HCT116 (cell line): ENCODE results near the gene TLK1. TPM values are rescaled to one million over a fixed set of nuclear protein-coding genes. Genes with fewer than 3 reads are reported as not detected.

ENCODE experiments used
- ATAC-seq: fragments of 200-7000 bp; cut with Tn5 transposase; 2 replicates; pipeline ENCODE4 v1.9.1; 2020; ENCODE audit warnings: mild to moderate bottlenecking, moderate library complexity
- BruUV-seq: library from RNA; stranded (reverse); fragments of 400-500 nt; replicated peaks from 2 replicates; lab custom pipeline; 2021; lab: Mats Ljungman, UMichigan
- CTCF ChIA-PET: fragments of 300-600 bp; sonication (Branson Sonifier 250); formaldehyde crosslinking; loops from one replicate; lab custom pipeline; 2021; ENCODE audit warnings: antibody characterized with exemption; lab: Charles Lee
- POLR2A ChIA-PET: fragments of 300-600, 350-600 bp; sonication (Branson Sonifier 250); formaldehyde crosslinking; loops from one replicate; lab custom pipeline; 2021; ENCODE audit warnings: antibody characterized with exemption; lab: Charles Lee
- RAD21 ChIA-PET, 2 experiments: fragments of 300-600 bp; sonication (Branson Sonifier 250); formaldehyde crosslinking; loops; one replicate each; lab custom pipeline; 2023; ENCODE audit warnings: low total read pairs in 2 of 2; ENCODE audit not compliant: uncharacterized antibody in 2 of 2, unreplicated experiment in 2 of 2, low non-redundant PET in 1 of 2; lab: Charles Lee
- DNase-seq: peaks from one replicate; pipeline ENCODE4 v3.0.0-alpha.2; 2010; ENCODE audit warnings: low read depth, low spot score
- H2AFZ ChIP-seq: fragments of 200-600 bp; shearing (Covaris generic), sonication (generic); 2 replicates; pipeline ENCODE4 v1.6.1; 2017; ENCODE audit warnings: low read depth, mixed run types, mixed read lengths, antibody characterized with exemption, low read length; ENCODE audit not compliant: poor library complexity, severe bottlenecking
- H3K27ac ChIP-seq: 2 replicates; pipeline ENCODE4 v1.5.1; 2012; ENCODE audit warnings: low read depth, low read length
- H3K27me3 ChIP-seq: fragments of 200-600 bp; sonication (generic); 2 replicates; pipeline ENCODE4 v1.6.1; 2016; ENCODE audit warnings: mixed run types, low read length, mixed read lengths; ENCODE audit not compliant: insufficient read depth
- H3K36me3 ChIP-seq, 2 experiments: fragments of 200-500 bp in 1 of 2; fragments of 200-600 bp in 1 of 2; sonication (Bioruptor generic) in 1 of 2; sonication (generic) in 1 of 2; 2 replicates each; pipeline versions ENCODE4 v1.5.1 to v1.6.1; 2014 to 2016; ENCODE audit warnings: low read length in 2 of 2, inconsistent platforms in 1 of 2, mixed read lengths in 1 of 2, mixed run types in 1 of 2; ENCODE audit not compliant: insufficient read depth in 2 of 2, control insufficient read depth in 1 of 2
- H3K4me1 ChIP-seq, 2 experiments: fragments of 200-600 bp in 1 of 2; sonication (generic) in 1 of 2; 2 replicates each; pipeline versions ENCODE4 v1.5.1 to v1.6.1; 2012 to 2017; ENCODE audit warnings: low read length in 2 of 2, inconsistent platforms in 1 of 2, mild to moderate bottlenecking in 1 of 2, mixed read lengths in 1 of 2, mixed run types in 1 of 2, moderate library complexity in 1 of 2; ENCODE audit not compliant: insufficient read depth in 2 of 2, control insufficient read depth in 1 of 2
- H3K4me2 ChIP-seq: fragments of 200-600 bp; sonication (generic); 2 replicates; pipeline ENCODE4 v1.6.1; 2017; ENCODE audit warnings: mixed run types, low read length, mixed read lengths
- H3K4me3 ChIP-seq, 2 experiments: fragments of 200-600 bp in 1 of 2; sonication (generic) in 1 of 2; replicated peaks in 1 of 2; 2 replicates each; pipeline ENCODE4 v1.5.1; 2011 to 2016; ENCODE audit warnings: low read length in 2 of 2, control low read depth in 1 of 2, low read depth in 1 of 2, mild to moderate bottlenecking in 1 of 2, mixed read lengths in 1 of 2, mixed run types in 1 of 2
- H3K79me2 ChIP-seq: fragments of 200-600 bp; sonication (generic); 2 replicates; pipeline ENCODE4 v1.6.1; 2017; ENCODE audit warnings: mild to moderate bottlenecking, mixed run types, low read length, moderate library complexity, mixed read lengths; ENCODE audit not compliant: insufficient read depth
- H3K9ac ChIP-seq: fragments of 200-600 bp; sonication (generic); 2 replicates; pipeline ENCODE4 v1.6.1; 2016; ENCODE audit warnings: low read length, mixed read lengths
- H3K9me2 ChIP-seq: fragments of 200-600 bp; sonication (generic), shearing (Covaris generic); 2 replicates; pipeline ENCODE4 v1.6.1; 2017; ENCODE audit warnings: mixed run types, mild to moderate bottlenecking, moderate library complexity; ENCODE audit not compliant: insufficient read depth
- H3K9me3 ChIP-seq, 2 experiments: fragments of 200-500 bp in 1 of 2; fragments of 200-600 bp in 1 of 2; sonication (Bioruptor generic) in 1 of 2; sonication (generic) in 1 of 2; 2 replicates each; pipeline ENCODE4 v1.6.1; 2014 to 2017; ENCODE audit warnings: low read length in 2 of 2, mixed read lengths in 2 of 2, inconsistent platforms in 1 of 2, low read depth in 1 of 2, mild to moderate bottlenecking in 1 of 2, mixed run types in 1 of 2, moderate library complexity in 1 of 2; ENCODE audit not compliant: control insufficient read depth in 1 of 2, insufficient read depth in 1 of 2
- H4K20me1 ChIP-seq: fragments of 200-600 bp; sonication (generic), shearing (Covaris generic); 2 replicates; pipeline ENCODE4 v1.6.1; 2017; ENCODE audit warnings: mixed run types, mild to moderate bottlenecking, moderate library complexity; ENCODE audit not compliant: insufficient read depth
- EZH2 ChIP-seq: fragments of 200-600 bp; sonication (generic); IDR thresholded peaks from 2 replicates; pipeline ENCODE4 v1.6.1; 2017; ENCODE audit warnings: antibody characterized with exemption, mixed run types
- EZH2phosphoT487 ChIP-seq: fragments of 200-600 bp; IDR thresholded peaks from 2 replicates; pipeline ENCODE4 v1.6.1; 2018; ENCODE audit warnings: antibody characterized with exemption, borderline replicate concordance
- FOSL1 ChIP-seq: IDR thresholded peaks from 2 replicates; pipeline ENCODE4 v1.6.1; 2012; ENCODE audit warnings: low read depth
- MAX ChIP-seq: IDR thresholded peaks from 2 replicates; pipeline ENCODE4 v1.6.1; 2012
- POLR2A ChIP-seq: IDR thresholded peaks from 2 replicates; pipeline ENCODE4 v1.7.0; 2011; ENCODE audit warnings: borderline replicate concordance; ENCODE audit not compliant: insufficient read depth, insufficient read length; ENCODE audit errors: extremely low read depth
- REST ChIP-seq: IDR thresholded peaks from 2 replicates; pipeline ENCODE4 v1.6.1; 2012; ENCODE audit warnings: low read depth
- SIN3A ChIP-seq: IDR thresholded peaks from 2 replicates; pipeline ENCODE4 v1.6.1; 2012; ENCODE audit warnings: low read depth
- TCF7L2 ChIP-seq: IDR thresholded peaks from 2 replicates; pipeline ENCODE4 v1.7.0; 2011; ENCODE audit warnings: borderline replicate concordance, inconsistent platforms; ENCODE audit not compliant: insufficient read depth, insufficient read length; ENCODE audit errors: extremely low read depth
- YY1 ChIP-seq: IDR thresholded peaks from 2 replicates; pipeline ENCODE4 v1.6.1; 2011; ENCODE audit warnings: low read length, low read depth, moderate library complexity, mild to moderate bottlenecking; ENCODE audit not compliant: insufficient replicate concordance; ENCODE audit errors: extremely low read depth
- ZBTB33 ChIP-seq: IDR thresholded peaks from 2 replicates; pipeline ENCODE4 v1.6.1; 2011; ENCODE audit warnings: mild to moderate bottlenecking, low read length, moderate library complexity; ENCODE audit not compliant: insufficient replicate concordance; ENCODE audit errors: extremely low read depth
- ZFX ChIP-seq: fragments of 450-650 bp; IDR thresholded peaks from 2 replicates; pipeline ENCODE4 v1.6.1; 2017
- intact Hi-C: fragments of 100-400 bp; cut with micrococcal nuclease; formaldehyde crosslinking; loops from 2 replicates; pipeline ENCODE4 v1.10.0; 2022
- total RNA-seq: library from RNA; stranded (reverse); gene quantifications from one replicate; pipeline ENCODE4 v1.2.1, GENCODE V29; 2021; ENCODE audit not compliant: unreplicated experiment

TLK1 gene
- total RNA-seq, 1 experiment from 2014 or later = 57.7 TPM

GRCh38 chr2:171072164-171072563 is 88.5 kb downstream of the TLK1 start:
- RAD21 ChIA-PET = no interaction called here
- Histone ChIP-seq H3K9me2 (no peaks in the 10 kb centered on the region), H3K27me3 (no peaks in the 10 kb centered on the region), H3K4me2 (no peak overlapping the region), H2AFZ (no peak overlapping the region), H3K9me3 (no peaks in the 10 kb centered on the region), H3K79me2 (peaks cover 11% of the 10 kb centered on the region; the same call in 1 of the 2 replicates), H3K27ac (no peak overlapping the region), H3K36me3 (no peaks in the 10 kb centered on the region), H3K4me3 (no peak overlapping the region)
- DNase-seq = no peak
- ATAC-seq = no peak
- POLR2A ChIA-PET = no interaction called here
- TF ChIP-seq POLR2A = no peak
- TF ChIP-seq EZH2phosphoT487 = no peak
- TF ChIP-seq, all 23 proteins: peak for 0
- H4K20me1 ChIP-seq = no peaks in the 10 kb centered on the region
- H3K9ac ChIP-seq = no peak overlapping the region
- CTCF ChIA-PET = interaction anchor here (1.0 to 1.6 kb wide), 2 partner anchors 15 to 16 kb away, joined by 3 to 10 read pairs; no protein-coding TSS in a partner anchor
- intact Hi-C loops = no loop called here
- no TSS peak for BruUV-seq
- H3K4me1 ChIP-seq = no peaks in the 10 kb centered on the region

- CTCF ChIA-PET = no interaction called here
- Histone ChIP-seq H4K20me1 (no peaks in the 10 kb centered on the region), H3K4me1 (no peaks in the 10 kb centered on the region), H3K9me3 (no peaks in the 10 kb centered on the region), H3K36me3 (no peaks in the 10 kb centered on the region), H3K27me3 (no peaks in the 10 kb centered on the region), H3K4me2 (no peak overlapping the region), H3K9me2 (no peaks in the 10 kb centered on the region), H3K79me2 (peaks cover 7% of the 10 kb centered on the region; the same call in 1 of the 2 replicates), H3K4me3 (no peak overlapping the region), H3K27ac (no peak overlapping the region), H2AFZ (no peak overlapping the region), H3K9ac (no peak overlapping the region)
- BruUV-seq = no TSS peak
- POLR2A ChIA-PET = no interaction called here
- RAD21 ChIA-PET = no interaction called here
- no peak for DNase-seq
- ATAC-seq = no peak
- intact Hi-C loops = no loop called here
- no peak for TF ChIP-seq MAX
- TF ChIP-seq SIN3A = no peak
- no peak for TF ChIP-seq TCF7L2
- TF ChIP-seq FOSL1 = no peak
- TF ChIP-seq YY1 = no peak
- TF ChIP-seq ZBTB33 = no peak
- TF ChIP-seq REST = no peak
- no peak for TF ChIP-seq EZH2
- no peak for TF ChIP-seq POLR2A
- no peak for TF ChIP-seq ZFX
- TF ChIP-seq EZH2phosphoT487 = no peak
Observed at GRCh38 chr2:171069286-171069956, 91.3 kb downstream of the TLK1 start.
